ENCODE data around the gene GPR12.
"Not testable (repeated sequence)": the region's sequence is repeated elsewhere in the genome, so short reads cannot be mapped to it uniquely, and the experiment has no call there.

Gene GPR12

DNA sequence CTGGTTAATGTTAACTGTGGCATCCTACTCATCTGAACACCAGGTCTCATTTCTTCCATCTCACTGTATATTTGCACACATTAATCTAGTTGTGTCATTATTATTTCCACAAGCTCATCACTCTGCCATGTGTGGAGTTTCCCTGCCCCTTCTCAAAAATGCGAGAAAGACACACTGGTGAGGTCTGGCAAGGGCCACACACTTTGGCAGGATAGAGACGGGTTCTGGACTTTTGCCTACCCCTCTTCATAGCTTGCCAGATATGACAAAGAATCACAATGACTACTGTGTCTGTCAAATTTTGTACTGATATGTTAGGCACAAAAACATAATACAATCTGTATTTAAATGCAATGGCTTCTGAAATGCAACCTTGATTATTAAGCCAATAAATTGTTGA, 12.9 kb downstream of the GPR12 start:
- DNase-seq = no peak

DNA sequence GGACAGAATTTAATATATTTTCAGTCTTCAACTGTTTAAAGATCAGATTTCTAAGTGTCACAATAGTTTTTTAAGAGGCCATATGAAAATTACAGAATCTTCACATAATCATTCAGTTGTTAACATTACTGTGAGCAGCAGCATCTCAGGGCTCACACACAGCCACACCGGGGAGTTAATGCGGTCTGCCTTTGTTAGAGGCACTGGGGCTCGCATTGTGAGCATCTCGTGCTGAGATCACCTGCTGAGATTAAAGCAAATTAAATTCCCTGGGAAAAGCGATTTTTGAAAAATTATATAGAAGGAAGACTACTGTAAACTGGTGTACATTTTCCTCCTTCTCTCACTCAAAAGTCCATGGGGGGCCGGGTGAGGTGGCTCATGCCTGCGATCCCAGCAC, 16.6 kb downstream of the GPR12 start:
- DNase-seq = peak in 1 of 3 experiments; percentile 11

DNA sequence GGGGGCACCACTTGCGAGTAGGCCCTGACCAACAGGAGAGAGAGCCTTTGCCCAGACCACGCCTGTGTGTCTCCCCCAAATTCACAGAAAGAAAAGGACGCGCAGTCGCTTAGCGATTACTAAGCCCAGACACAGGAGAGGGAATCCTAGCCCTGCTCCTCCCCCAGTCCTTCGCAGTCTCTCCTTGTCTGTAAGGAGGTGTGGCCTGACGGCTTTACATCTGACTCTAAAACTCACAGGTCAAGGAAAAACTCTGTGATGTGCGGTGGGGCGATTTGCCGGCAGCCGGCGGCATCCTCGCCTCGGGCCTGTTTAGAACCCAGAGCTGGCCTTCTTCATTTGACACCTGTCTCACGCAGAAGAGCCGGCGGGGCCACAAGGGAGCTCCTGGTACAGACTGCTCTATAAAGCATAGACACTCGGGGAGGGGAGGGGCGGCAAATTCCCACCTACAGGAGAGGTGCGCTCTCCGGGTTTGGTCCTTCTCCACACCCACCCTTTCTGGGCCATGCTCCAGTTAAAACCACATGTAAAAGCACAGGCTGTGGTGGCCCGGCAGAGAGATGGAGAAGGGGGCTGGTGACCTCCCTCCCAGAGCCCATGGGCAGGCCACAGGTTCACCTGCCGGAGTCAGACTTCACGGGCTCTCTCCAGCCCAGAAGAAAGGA, 17.8 kb downstream of the GPR12 start:
- DNase-seq = no peak

DNA sequence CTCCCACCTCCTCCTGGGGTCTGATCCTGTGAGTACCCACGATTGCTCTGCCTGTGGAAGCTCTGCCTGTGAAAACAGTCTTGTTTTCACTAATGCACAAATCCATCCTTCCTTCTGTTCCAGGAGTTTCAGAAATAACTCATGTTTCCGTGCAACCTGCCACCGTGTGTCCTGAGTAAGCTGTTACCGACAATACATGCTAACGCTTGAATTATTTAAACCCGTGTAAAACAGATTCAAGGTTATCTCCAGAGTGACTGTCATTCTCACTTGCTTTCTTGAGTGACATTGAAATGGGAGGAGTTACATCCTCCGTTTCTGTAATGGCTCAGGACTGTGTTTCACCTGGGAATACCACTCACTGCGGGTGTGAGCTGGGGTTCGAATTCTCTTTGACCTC, 24.9 kb downstream of the GPR12 start:
- no peak for DNase-seq

DNA sequence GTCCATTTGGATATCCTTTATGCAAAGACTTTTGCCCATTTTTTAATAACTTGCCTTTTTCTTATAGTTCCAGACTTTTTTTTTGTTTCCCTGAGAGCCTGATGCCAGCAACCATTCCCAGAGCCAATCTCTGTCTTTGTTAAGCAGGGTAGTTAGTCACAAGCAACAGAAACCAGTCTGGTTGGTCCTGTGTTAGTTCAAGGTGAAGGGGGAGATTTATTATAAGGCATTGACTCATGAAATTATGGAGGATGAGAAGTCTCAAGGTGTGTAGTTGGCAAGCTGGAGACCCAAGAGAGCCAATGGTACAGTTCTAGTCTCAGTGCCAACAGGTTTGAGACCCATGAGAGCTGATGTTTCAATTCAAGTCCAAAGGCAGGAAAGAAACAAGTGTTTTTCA, 33.0 kb downstream of the GPR12 start:
- DNase-seq = no peak

DNA sequence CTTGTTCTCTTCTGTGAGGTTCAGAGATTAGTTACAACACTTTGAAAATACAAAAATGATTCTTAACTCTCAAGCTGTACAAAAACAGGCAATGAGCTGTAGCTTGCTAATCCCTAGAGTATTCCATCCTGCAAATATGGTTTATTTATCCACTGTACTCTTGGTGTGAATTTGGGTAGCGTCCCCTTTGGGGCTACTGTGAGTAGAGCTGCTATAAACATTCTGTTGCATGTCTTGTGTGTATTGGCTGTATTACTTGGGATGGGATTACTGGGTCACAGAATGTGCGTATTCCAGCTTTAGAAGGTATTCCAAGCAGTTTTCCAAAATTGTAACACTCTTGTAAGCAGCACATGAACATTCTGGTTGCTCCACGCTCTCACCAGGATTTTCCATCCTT, 33.5 kb downstream of the GPR12 start:
- no peak for DNase-seq

DNA sequence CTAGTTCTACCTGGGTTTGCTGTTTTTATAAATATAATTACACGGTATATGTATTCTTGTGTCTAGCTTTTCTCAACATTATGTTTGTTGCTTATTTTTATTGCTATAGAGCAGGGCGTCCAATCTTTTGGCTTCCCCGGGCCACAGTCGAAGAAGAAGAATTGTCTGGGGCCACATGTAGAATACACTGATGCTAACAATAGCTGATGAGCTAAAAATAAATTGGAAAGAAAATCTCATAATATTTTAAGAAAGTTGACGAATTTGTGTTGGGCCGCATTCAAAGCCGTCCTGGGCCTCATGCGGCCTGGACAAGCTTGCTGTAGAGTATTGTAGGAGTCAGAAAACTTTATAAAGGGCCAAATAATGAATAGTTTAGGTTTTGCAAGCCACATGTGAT, 33.9 kb downstream of the GPR12 start:
- DNase-seq = no peak

DNA sequence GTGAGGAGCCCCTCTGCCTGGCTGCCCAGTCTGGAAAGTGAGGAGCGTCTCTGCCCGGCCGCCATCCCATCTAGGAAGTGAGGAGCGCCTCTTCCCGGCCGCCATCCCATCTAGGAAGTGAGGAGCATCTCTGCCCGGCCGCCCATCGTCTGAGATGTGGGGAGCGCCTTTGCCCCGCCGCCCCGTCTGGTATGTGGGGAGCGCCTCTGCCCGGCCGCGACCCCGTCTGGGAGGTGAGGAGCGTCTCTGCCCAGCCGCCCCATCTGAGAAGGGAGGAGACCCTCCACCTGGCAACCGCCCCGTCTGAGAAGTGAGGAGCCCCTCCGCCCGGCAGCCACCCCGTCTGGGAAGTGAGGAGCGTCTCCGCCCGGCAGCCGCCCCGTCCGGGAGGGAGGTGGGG, 37.0 kb downstream of the GPR12 start:
- DNase-seq = not testable (repeated sequence)

DNA sequence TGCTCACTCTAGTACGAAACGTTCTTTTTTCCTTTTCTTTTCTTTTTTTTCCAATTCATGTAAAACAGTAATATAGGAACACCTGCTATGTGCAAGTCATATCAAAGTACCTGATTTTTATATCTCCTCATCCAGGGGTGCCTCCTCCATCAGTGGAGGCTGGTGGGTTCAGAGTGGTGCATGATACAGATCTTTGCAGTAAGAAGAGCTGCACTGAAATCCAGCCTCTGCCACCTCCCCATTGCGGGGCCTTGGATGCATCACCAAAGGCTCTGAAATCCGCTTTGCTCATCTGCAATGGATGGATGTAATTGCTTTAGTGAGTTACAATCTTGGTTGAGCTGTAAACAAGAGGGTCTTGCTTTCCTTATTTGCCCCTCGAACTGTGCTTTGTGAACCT, 38.3 kb downstream of the GPR12 start:
- no peak for DNase-seq

DNA sequence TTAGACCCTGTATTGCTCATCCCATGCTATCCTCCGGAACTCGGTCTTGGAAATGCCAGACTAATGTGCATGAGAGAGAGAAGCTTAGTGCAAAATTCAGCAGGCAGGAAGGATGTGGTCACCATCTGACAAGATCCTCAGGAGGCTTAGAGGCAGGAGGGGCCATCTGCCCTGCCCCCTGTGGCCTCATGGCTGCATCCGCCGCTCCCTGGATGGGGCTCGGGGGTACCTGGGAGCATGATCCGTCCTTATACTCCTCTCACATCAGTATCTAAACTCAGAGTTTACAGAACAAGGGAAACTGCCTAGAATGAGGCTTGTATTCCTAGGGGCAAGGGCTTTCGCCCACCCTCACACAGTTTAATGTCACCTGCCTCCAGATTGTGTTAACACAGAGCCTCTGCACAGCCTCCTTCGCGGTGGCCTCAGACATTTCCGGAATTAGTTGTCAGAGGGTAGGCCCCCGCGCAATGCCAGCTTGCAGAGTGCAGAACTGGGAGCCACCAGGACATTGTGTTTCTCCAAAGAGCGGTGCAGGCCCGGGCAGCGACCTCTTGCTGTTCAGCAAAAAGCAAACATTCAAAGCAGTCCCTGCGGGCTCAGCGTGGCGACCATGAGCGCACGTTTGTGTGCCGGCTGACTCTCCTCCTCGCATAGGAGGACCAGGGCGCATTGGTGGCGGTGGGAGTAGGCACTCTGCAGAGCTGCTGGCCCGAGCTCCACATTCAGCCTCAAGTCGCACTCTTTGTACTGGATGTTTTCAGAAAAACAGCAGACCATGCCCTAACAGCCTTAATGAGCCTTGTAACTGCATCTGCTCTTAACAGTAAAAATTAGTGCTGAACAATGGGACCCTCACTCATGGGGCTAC, 39.1 kb downstream of the GPR12 start:
- DNase-seq = no peak

DNA sequence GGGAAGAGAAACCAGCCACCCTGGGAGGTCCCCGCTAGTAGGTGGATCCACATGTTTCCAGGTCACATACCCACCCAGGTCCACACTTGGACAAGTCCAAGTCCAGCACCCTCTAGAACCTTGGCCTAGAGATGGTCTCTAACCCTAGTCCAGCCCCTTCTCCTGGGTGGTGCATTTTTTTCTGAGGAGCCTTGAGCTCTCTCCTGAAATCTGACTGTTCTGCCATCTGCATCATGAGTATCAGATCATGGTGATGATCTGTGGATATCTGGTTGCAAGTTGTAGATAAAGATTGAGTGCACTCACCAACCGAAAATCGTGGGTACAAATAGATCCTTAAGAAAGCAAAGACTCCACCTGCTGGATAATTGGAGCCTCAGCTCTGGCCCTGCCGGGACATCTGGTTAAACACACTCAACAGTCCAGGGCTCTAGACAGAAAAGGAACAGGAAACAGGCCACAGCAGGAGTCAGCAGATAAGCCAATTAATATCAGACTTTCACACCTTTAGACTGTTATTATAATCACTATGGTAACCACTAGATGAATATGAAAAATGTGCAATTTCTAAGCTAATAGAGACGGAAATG, 41.1 kb downstream of the GPR12 start:
- peak in 2 of 3 experiments; percentile 43 to 85 for DNase-seq

DNA sequence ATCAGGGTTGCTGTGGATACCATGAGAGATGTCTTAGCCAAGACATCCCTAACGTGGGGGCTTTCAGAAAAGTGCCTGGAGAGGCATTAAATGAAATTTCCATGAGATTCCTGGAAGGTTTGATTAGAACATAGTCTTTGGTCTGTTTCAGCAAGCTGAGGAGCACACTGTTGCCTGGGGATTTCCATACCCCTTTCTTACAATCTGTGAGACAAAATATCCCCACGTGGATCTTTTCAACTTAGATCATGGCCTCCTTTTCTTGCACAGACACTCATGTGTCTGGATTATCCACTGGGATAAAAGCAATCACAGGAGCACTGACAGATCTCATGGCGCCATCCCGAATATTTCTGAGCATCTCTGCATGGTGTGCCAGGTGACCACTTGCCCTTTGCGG, 41.7 kb downstream of the GPR12 start:
- DNase-seq = no peak

DNA sequence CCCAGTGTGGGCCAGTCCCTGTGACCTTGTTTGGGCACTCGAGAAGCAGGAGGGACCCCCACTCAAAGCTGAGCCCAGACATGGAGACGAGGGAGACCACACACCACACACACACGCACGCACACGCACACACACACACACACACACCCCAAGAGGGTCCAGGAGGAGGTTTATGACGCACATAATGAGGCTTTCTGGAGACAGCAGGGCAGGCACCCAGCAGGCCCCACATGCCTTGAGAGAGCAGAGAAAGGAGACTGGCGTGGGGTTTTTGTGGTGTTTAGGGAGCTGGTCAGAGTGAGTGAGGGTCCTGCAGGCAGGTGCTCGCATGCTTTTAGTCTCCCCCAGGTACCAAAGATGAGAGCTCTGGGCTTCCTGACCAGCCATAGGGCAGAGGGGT, 42.4 kb downstream of the GPR12 start:
- no peak for DNase-seq

DNA sequence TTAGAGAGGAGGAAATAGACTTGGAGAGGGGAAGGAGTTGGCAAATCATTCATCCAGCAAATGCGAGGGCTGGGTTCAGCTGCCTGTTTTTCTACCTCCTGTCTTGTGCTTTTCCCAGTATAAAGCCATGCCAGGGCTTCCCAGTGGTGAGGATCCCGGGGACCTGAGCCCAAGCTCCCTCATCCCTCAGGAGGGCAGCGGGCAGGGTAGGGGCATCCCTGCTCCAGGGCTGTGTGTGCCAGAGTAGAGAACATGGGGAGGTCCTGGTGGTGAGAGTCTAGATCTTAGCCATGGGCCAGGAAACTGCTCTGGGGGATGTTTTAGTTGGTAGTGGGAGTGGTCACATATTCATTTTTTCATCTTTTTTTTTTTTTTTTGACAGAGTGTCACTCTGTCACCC, 43.6 kb downstream of the GPR12 start:
- DNase-seq = no peak

DNA sequence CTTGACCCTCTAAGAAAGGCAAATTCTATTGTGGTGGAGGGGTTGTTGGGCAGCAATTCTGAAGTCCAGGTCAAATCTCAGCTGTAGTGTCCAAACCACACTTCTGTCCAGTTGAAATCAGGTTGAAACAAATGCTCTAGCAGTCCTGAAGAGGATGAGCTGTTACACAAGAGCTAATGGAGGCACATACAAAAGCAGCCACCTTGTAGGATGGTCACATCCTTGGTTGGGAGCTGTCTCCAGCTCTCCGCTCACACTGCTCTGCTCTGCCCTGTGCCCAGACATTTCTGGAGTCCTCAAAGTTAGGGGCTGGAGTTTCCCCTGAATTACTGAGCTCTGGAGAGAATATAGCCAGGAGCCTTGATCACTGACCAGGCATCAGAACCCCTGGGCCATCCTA, 47.2 kb downstream of the GPR12 start:
- no peak for DNase-seq

DNA sequence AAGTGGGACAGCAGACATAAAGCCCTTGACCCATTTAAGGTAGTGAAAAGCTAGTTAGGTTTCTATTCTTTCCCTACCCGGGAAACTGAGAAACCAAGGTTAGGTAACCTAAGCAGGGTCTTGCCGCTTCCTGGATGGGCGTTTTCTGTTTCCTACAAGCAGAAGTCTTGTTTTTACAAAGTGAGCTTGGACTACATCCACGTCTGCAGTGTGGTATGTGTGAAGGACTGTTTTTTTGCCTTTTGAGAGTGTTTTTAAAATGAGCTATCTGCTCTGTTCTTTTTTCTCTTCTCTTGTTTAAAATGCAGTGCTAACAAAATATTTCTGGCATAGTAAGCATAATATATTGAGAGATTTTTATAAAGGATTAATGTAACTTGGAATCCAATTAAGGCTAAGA, 49.4 kb downstream of the GPR12 start:
- DNase-seq = no peak

DNA sequence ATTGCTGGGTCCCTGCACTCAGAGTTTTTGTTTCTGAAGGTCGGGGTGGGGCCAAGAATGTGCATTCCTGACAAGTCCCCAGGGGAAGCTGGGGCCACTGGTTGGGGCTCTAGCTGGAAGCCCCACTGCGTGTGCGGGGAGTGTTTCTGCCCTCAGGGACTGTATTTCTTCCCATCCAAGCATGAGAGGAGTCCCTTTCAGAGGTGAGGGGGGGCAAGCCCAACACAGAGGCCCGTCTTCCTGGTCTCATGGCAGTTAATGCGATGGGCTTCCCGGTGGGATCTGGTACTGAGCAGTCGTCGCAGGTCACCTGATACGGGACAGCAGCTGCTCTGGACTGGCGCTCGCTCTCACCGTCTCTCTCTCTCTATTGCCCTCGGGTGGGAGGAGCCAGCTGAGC, 50.4 kb downstream of the GPR12 start:
- DNase-seq = no peak

DNA sequence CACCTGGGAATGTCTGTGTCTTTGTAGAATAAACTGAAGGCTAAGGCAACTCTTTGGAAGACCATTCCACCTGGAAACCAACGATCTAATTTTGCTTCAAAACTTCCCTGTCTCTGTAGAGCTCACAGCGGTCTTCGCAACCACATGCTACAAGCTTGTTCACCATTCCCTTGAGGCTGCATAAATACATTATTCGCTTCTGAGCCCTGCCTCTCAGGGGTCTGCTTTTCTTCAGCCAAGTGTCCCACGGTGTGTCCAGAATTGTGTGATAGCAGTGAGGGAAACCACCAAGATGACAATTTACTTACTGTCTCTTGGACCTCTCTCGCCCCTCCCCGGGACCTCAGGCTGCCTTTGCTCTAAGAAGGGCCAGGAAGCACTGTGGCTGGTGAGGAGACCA, 51.1 kb downstream of the GPR12 start:
- no peak for DNase-seq

DNA sequence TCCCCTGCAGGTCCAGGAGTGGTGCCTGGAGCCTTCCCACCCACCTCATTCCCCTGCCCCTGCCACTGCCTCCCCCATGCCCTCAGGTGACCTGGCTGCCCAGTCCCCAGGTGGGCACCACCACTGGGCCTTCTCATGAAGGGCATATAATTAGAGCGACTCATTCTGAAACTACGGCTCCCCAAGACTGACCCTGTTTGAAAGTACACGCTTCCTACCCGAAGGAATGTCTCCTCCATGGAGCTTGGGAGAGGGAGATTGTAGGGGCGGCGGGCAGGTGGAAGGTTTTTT, 52.6 kb downstream of the GPR12 start:
- DNase-seq = no peak

DNA sequence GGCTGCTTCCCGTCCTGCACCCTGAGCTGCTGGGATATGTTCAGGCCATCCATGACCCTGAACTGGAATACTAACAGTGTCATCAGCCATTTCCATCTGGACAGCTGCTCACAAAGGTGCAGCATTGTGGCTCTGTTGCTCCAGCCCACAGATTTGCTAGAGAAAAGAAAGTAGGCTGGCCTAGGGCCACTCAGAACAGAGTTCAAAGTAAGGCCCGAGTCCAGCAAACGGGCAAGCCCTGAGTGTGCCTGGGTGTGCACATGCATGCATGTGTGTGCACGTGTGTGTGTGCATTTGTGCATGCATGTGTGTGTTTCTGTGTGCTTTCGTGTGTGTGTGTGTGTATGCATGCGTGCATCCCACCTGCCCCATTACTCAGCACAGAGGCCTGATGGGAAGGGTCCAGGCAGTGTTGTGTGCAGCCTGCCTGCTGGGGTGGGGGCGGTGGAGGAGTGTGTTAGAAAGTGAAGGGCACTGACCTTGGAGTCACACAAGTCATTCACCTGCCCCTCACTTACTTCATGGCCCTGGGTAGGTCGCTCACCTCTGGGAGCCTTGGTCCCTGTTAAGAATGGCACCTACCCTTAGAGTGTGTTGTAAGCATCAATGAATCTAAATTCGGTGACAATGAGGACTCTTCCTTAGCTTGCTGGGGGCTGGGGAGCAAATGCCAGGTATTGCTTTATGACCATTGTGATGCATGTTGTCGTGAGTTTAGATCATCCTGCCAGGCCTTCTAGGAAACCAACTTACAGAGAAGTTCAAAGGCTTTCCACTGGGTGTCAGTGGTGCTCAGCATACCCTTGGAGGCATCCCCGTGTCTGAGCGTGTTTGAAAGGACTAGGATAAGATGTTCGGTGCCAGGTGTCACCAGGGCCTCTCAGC, 53.2 kb downstream of the GPR12 start:
- DNase-seq = peak; percentile 21 to 78 (median 57)

DNA sequence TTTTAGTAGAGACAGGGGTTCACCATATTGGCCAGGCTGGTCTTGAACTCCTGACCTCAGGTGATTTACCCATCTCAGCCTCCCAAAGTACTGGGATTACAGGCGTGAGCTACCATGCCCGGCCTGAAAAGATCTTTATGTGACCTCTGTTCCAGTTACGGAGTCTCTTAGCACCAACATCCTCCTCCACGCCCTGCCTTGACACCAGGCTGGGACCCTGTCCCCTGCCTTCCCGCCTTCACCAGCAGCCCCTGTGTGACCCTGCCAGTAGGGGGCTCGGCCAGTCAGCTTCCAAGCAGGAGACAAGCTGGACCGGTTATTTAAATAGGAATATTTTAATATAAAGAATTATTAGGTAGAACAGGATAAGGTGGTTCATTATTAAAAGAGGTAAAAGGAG, 54.2 kb downstream of the GPR12 start:
- no peak for DNase-seq

DNA sequence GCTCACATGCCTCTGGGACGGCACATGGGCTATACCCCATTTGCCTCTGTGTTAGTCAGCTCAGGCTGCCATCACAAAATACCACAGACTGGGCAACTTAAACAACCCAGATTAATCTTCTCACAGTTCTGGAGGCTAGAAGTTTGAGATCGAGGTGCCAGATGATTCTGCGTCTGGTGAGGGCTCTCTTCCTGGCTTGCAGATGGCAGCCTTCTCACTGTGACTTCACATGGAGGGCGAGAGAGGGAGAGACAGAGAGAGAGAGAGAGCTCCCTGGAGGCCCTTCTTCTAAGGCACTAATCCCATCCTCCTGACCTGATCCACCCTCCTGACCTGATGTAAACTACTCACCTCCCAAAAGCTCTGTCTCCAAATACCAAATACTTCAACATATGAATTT, 55.0 kb downstream of the GPR12 start:
- no peak for DNase-seq
